ENCODE measurements around the gene TMEM221.
A peak's percentile ranks its signal among the peaks of the same experiment; 100 is the strongest.

Gene TMEM221

DNA sequence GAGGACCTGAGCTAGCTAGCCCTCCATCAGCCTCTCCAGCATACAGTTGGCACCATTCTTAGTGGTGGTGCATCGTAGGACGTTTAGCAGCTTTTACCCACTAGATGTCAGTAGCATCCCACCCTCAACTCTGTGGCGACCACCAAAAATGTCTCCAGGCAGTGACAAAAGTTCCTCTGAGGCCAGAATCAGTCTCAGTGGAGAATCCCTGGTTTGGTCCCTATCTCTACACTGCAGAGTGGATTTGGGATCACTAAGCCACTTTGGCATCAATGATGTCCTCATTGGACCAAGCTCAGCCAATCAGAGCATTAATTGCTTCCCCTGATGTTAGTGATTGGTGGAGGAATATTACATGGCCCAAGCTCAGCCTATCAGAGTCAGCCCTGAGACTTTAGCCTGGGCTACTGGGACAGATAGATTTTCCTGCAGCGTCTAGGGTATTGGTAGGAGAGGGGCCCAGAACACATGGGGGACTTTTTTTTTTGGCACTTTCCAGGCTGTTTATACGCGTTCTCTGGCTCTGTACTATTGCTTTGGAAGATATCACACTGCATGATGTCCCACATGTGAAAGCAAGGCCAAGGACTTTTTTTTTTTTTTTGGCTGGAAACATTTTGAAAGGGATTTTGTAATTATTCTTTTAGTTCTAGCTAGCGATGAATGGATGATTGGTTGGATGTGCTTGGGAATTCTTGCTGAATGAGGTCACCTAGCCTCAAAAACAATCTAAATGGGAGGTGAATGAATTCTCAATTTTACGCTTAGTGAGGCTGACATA lies 7.0 kb downstream of the TMEM221 start:
- DNase-seq (ENCODE audit: low spot score): no peak

DNA sequence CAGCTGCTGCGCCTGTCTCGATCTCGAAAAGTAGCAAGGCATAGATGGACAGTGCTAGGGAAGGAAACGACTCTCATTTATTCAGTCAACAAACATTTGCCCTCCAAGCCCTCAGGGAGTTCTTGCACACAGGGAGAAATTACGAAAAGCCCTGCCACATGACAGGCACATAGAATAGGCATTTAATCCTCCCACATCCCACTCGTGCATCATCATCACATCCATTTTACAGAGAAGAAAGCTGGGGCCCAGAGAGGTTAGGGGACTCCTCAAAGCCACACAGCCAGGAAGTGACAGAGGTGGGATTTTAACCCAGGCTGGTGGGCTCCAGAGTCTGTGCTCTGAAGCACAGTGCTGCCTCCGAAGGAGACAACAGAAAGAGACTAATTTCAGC lies 11.6 kb downstream of the TMEM221 start:
- no peak for DNase-seq (ENCODE audit: low spot score)

DNA sequence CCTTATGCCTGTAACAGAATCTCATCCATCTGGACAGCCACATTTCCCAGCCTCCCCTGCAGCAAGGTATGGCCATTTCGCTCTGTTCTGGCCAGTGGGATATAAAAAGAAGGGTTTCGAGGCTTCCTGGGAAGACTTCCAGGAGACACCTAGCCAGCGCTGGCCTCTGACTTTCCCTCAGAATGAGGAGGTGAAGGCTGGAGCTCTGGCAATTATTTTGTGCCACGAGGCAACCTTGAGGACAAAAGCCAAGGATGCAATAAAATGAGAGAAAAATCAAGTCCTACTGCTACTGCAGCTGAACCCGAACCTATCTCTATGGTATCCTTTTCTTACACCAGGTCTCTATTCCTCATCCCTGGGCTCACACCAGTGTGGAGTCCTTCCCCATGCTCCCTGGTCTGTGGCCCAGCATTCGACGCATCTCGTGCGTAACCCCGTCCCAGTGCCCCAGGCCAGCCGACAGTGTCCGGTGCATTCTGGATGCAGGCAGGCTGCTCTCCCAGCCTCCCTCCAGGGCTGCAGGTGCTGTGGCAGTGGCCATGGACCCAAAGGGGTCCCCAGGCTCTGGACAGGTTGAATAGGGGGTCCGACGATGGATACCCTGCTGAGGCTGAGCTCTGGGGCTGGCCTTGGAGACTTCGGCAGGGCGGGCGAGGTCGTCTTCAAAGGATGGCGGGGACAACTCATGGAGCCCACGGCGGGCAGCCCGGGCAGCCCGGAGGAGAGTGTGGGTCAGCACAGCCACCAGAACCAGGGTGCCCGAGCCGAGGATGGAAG lies 12.2 kb downstream of the TMEM221 start:
- no peak for DNase-seq (ENCODE audit: low spot score)

DNA sequence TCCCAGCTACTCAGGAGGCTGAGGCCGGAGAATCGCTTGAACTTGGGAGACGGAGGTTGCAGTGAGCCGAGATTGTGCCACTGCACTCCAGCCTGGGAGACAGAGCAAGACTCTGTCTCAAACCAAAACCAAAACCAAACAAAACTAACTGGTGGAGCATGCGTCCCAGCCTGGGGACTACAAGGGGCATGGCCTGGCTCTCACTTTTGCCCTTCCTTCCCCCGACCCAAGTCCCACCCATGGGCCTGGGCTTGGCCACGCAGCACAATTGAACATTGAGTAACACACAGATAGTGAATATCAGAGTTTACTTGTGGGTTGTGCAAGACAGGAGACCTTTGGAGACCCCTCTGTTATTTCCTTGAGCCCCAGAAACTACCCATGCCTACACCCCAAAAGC lies 13.2 kb downstream of the TMEM221 start:
- DNase-seq (ENCODE audit: low spot score): no peak

- DNase-seq (ENCODE audit: low spot score): no peak
These were observed 17.1 kb downstream of the TMEM221 start for GRCh38 chr19:17431417-17431816.

DNA sequence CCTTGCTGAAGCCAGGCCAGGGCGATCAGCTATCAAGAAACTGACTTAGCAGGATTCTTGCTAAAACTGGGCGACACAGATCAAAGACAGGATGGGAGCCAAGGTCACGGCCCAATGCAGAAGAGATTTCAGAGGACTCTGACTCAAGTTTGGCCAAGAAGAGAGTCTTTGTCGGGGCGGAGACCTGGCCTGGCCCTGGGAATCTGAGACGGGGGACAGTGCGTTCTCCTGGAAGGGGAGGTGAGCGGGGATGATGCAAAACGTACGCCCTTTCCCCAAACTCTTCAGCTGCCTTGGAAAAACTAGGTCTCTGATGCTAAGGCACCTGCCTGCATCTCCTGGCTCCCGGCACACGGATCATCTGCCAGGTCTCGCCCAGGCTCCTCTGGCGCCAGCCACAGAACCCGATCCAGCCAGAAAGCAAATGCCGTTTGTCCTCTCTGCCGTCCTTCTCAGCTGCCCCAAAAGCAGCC lies 18.8 kb downstream of the TMEM221 start:
- no peak for DNase-seq (ENCODE audit: low spot score)

DNA sequence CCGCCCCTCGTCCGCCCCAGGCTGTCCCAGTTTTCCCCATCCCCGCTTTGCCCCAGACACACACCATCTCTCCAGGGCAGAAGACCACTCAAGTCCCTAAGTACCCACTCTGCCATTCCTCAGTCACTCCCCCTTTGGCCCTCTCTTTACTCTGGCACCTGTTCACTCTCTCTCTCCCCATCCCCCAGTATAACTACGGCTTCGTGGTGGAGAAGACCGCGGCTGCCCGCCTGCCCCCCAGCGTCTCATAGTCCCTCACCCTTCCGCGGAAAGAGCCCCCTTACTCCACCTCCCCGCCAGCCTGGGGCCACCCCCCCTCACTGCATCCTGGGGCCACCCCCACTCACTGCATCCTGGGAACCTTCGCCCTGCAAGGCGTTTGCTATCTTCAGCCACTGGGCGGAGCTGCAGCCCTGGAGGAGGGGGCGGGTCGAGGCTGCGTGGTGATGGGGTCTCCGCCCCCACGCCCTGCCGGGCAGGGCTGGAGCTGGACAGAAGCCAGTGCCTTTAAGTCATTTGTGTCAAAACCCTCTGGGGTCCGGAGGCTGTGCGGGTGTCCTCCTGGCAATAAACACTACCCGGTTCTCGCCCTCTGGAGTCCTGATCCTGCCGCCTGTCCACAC lies 23.6 kb downstream of the TMEM221 start:
- DNase-seq (ENCODE audit: low spot score): peak; percentile 56

GRCh38 chr19:17423429-17424208 lies 24.8 kb downstream of the TMEM221 start:
- DNase-seq (ENCODE audit: low spot score): no peak

DNA sequence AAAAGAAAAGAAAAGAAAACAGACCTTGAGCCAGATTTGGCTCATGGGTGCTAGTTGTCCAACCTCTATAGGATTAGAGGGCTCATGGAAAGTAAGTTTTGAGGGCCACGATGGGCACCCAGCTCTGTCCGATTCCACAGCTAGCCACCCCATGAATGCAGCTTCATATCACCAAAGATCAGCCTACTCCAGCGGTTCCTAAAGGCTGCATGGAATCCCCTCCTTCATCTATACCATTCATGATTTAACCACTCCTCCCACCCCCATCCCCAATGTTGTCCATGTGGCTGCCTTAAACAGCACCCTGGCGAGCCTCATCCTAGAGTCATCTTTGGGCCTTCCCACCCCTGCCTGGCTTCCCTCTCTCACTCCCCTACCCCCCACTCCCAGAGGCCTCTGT lies 26.5 kb downstream of the TMEM221 start:
- DNase-seq (ENCODE audit: low spot score): no peak

- DNase-seq (ENCODE audit: low spot score): peak; percentile 37
These were observed 28.0 kb downstream of the TMEM221 start for GRCh38 chr19:17420475-17420924.

GRCh38 chr19:17419621-17420474 lies 28.6 kb downstream of the TMEM221 start, which contains the start of gene MVB12A:
Gene MVB12A (plus strand): TSS chr19:17420047. CDS start chr19:17420136, 89 bp downstream.
- DNase-seq (ENCODE audit: low spot score): peak; percentile 99

DNA sequence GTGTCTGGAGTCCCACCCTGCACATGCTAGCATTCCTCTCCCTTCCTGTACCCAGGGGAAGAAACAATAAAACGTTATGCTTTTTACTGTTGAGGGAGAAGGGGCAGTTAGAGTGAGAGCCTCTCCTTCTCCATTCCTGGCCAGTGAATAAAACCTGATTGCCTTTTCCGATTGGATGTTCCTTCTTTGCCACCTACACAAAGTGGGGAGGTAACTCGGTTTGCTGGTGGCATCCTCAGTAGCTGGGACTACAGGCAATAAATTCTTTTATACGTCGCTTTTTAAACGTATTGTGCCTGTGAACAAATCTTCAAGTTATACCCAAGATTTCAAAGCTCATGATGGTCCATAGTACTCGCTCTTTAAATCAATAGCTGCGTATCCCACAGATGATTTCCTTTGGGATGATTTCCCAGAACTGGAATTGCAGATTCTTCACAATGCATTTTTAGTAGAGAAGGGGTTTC lies 29.3 kb downstream of the TMEM221 start:
- no peak for DNase-seq (ENCODE audit: low spot score)

DNA sequence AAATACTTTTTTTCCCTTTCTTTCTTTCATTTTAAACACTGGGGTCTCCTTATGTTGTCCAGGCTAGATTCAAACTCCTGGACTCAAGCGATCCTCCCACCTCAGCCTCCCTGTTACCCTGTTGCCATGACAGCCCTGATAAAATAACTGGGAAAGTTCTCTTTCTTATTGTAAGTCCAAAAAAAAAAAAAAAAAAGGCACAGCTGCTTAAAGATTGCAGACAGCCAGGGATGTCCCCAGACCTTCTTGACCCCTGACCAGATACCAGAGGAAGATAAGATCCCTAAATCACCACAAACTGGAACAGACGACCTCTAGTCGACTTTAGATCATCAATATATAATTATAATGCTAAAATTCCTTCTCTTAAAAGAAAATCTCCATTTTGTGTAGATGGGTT lies 29.8 kb downstream of the TMEM221 start:
- DNase-seq (ENCODE audit: low spot score): no peak

DNA sequence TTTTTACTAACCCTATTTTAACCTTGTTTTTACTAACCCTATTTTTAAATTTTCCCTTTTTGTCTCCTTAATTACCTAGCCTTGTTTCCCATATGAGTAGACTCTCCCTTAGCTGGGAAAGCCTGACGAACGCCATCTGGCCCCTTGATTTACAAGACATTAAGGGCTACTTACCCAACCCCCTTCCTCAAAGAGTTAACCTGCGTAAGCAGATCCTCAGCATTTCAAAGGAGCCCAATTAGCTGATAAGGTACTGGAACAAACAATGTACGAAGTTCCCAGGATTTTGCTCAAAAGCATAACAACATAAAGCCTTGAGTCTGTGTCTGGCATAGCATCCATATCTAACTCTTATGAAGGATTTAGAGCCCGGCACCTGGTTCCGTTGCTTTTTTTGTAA lies 33.3 kb downstream of the TMEM221 start:
- DNase-seq (ENCODE audit: low spot score): no peak

DNA sequence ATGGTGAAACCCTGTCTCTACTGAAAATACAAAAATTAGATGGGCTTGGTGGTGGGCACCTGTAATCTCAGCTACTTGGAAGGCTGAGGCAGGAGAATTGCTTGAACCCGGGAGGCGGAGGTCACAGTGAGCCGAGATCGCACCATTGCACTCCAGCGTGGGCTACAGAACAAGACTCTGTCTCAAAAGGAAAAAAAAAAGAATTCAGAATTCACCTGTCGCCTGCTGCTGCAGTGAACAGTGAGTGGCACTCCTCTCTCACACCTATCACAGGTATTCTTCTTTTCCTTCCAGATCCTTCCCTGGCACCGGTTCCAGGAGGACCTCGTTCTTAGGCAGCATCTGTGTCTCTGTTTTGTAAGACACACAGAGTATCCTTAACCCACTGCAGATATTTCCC lies 34.4 kb downstream of the TMEM221 start:
- DNase-seq (ENCODE audit: low spot score): no peak

DNA sequence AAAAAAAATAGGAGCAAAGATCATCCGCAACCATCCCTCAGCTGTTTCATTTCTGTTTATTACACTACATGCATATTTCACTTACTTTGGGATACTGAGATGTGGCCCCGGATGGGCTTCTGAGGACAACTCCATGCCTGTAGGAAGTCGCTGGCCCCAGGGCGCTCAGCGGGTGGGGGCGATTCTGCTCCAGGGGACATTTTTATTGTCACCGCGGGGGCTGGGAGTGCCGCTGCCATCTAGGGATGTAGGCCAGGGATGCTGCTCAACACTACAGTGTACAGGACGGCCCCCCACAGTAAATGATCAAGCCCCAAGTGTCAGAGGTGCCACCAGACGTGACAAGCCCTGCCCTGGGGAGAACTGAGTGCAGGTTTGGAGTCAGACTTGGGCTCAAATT lies 36.7 kb downstream of the TMEM221 start:
- no peak for DNase-seq (ENCODE audit: low spot score)

- DNase-seq (ENCODE audit: low spot score): no peak
These were observed 38.5 kb downstream of the TMEM221 start for GRCh38 chr19:17409990-17410389.

DNA sequence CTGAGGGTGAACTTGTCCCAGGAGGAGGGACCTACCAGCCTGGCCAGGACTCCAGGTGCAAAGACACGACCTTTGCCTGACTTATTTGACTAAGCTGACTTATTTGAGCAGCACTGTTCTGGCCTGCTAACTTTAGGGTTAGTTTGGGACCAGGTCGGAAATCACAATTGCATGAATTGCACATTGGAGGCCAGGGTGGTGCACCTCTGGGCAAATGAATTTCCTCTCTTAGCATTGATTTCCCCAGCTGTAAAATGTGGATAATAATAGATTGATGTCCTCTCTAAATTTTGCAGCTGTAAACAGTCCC lies 41.6 kb downstream of the TMEM221 start:
- DNase-seq (ENCODE audit: low spot score): no peak

DNA sequence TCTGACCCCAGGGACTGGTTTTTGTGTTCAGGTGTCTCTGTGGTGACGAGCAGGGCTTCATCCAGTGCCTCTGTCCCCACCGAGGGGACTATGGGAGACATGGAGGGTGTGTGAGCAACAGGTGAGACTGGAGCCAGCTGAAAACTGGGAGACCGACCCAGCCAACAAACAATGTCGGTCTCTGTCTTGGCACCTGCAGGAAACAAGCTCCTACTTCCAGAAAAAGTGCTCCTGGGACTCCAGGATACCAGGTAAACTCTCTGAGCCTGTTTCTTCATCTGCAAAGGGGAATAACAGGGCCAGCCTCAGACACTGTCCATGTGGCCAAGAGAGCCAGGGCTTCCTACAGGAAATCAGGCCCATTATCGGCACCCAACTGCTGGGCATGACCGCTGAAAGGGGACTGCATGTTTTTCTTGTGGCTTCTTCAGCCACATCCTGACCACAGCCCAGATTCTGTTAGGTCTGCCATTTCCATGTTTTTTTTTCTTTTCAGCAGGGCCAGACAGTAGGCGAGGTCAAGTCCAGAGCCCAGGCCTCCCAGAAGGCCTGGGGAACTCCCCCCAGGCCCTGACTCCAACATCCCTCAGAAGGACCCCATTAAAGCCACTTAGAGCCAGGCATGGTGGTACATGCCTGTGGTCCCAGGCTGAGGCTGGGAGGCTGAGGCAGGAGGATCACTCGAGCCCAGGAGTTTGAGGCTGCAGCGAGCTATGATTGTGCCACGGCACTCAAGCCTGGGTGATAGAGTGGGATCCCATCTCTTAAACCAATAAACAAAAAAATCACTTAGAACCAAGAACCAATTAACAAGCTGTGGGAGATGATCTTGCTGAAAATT lies 42.2 kb downstream of the TMEM221 start:
- DNase-seq (ENCODE audit: low spot score): peak; percentile 79
